ENCODE results near the gene RPS27A. TPM values are rescaled to one million over a fixed set of nuclear protein-coding genes. Genes with fewer than 3 reads are reported as not detected.
"Not testable (repeated sequence)": the region's sequence is repeated elsewhere in the genome, so short reads cannot be mapped to it uniquely, and the experiment has no call there.

The RPS27A gene
- total RNA-seq, 1 donor from 2014 or later, result 618 TPM

DNA sequence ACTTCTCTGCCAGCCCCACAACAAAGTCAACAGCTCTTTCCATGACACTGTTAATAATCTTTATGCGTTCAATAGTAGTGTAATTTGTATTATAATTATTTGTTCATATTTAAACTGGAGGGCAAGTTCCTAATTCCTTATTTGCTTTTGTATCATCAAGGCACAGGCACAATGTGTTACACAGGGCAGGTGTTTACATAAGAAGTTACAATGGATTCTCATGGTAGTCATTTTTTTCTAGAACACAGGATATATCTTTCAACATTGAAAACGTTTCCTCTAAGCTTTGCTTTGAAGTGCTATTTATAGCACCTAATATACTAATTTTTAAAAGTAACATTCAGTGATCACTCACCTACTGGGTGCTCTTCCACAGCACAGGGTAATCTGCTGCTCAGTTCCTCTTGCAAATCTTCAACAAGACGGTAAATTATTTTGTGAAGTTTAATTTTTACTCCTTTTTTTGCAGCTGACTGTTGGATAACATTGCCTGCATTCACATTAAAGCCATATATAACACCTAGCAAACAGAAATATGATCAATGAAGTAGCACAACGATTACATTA, 7.3 kb downstream of the RPS27A start:
- no peak for DNase-seq (ENCODE audit: low read depth)

DNA sequence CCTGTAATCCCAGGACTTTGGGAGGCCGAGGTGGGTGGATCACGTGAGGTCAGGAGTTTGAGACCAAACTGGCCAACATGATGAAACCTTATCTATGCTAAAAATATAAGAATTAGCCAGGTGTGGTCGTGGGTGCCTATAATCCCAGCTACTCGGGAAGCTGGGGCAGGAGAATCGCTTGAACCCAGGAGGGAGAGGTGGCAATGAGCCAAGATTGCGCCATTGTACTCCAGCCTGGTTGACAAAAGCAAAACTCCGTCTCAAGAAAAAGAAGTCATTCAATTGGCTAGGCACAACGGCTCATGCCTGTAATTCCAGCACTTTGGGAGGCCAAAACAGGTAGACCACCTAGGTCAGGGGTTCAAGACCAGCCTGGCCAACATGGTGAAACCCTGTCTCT, 9.1 kb downstream of the RPS27A start:
- not testable (repeated sequence) for DNase-seq (ENCODE audit: low read depth)

DNA sequence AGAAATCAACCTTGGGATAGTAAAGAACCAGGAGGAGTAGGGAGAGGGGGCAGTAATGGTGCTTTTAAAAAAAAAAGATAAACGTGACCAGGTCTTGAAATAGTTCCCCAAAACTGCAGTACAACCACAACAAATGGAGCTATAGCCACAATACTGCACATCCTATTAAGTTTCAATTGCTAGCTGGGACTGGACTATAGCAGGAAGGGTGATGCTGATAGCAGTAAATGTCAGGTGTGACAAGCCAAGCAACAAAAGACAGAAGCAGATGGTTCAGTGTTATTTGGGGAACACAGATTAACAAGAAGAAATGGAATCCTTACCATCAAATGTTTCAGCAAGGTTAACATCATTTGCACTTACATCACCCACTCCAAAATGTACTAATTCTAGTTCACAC, 10.1 kb downstream of the RPS27A start:
- DNase-seq (ENCODE audit: low read depth), result no peak

DNA sequence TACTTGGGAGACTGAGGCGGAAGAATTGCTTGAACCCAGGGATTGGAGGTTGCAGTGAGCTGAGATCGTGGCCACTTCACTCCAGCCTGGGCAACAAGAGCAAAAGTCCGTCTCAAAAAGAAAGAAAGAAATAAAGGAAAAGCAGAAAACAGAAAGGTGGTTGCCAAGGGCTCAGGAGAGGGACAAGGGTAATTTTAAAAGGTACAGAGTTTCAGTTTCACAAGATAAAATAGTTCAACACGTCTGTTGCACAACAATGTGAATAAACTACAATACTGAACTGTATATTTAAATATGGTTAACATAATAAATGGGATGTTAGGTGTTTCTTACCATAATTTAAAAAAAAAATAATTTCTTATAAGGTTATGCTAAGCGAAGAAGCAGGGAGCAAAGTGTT, 12.9 kb downstream of the RPS27A start:
- DNase-seq (ENCODE audit: low read depth), result no peak

DNA sequence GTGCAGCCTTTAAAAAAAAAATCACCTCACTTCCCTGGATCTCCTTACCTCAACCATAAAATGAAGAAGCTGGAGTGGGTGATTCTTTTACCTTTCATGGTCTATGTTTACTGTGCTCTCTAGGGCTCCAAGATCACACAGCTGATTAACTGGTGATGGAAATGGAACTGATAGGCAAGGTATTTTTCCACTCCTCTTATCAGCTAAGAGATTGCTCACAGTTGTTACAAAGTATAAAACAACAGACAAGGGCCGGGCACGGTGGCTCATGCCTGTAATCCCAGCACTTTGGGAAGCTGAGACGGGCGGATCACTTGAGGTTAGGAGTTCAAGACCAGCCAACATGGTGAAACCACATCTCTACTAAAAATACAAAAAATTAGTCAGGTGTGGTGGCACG, 14.5 kb downstream of the RPS27A start:
- no peak for DNase-seq (ENCODE audit: low read depth)

DNA sequence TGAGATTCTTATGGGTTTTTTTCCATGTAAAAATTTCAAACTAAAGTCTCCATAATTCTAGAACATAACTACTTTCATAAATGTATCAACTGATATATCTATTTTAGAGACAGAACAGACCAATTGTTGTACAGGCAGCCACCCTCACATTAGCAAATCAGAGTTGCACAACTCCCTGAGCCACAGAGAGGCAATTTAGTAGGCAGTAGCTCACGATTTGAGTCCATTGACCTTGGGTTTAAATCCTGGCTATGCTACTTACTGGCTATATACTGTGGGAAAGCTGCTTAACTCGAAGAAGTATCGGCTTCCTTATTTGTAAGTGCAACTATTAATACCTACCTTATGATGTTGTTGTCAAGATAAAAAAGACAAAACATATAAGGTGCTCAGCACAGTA, 20.3 kb downstream of the RPS27A start:
- DNase-seq (ENCODE audit: low read depth), result no peak

DNA sequence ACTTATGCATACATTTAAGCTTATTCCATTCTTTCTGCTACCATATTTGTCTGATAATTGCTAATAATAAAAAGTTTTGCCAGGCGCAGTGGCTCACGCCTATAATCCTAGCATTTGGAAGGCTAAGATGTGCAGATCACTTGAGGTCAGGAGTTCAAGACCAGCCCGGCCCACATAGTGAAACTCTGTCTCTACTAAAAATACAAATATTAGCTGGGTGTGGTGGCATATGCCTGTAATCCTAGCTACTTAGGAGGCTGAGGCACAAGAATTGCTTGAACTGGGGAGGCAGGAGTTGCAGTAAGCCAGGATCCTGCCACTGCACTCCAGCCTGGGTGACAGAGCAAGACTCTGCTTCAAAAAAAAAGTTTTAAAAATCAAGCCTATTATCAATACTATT, 27.1 kb downstream of the RPS27A start:
- not testable (repeated sequence) for DNase-seq (ENCODE audit: low read depth)

DNA sequence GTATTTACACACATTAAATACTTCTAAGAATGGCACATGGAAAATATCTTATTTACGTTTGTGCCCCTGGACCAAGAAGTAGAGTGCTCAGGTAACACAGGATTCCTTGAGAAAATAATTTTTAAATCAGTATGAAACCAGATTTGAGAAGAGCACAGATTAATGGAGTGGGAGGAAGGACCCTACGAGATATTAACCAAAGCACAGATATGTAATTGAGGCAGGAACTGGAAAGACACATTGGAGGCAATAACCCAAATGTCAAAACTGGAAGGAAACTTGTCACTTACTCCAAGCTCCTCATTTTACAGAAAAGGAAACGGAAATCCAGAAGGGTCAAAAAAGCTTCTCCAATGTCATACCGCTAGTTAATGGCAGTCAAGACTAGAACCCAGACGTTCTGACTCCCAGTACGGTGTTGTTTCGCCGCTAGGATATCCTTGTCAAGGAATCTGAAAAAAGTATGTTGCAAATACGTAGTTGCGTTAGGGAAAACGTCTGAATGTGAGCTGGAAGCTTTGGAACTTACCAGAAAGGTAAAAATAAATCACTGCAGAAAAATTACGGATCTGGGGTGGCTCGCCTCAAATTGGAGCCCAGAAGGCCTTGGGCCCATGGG, 35.9 kb downstream of the RPS27A start:
- DNase-seq (ENCODE audit: low read depth), result peak; percentile 18

DNA sequence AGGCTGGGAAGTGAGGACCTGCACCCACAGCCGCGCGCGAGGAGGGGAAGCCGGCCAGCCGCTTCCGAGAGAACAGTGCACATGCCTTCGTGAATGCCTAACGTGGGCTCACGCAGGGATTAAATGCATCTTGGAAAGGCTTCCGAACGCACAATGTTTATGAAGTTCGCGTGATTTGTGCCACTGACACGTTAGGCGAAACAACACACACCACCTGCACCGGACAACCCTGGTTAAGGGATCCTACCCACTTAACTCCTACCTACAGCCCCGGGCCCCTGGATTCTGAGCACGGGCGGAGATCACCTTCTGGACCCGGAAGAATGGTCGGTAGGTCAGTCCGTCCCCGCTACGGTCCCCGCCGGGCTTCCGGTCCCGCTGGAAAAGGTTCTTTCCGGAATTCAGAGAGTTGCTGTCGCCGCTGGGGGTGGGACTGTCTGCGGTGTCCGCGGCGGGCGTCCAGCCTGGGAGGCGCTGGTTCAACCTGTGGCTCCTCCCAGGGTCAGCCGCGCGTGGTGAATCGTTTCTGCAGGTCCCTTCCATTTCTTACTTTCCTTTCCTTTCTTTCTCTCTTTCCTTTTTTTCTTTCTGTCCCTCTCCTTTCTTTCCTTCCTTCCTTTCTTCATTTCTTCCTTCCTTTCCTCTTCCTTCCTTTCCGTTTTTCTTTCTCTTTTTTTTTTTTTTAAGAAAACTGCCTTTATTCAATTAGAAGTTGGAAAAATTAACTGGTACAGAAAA, 36.6 kb downstream of the RPS27A start, which contains the start of gene MTIF2:
Gene MTIF2, minus strand, starts transcription at position 325 of the 738 bp plus-strand sequence. CDS start 5,373 bp downstream, outside the sequence.
- peak; percentile 87 for DNase-seq (ENCODE audit: low read depth)

DNA sequence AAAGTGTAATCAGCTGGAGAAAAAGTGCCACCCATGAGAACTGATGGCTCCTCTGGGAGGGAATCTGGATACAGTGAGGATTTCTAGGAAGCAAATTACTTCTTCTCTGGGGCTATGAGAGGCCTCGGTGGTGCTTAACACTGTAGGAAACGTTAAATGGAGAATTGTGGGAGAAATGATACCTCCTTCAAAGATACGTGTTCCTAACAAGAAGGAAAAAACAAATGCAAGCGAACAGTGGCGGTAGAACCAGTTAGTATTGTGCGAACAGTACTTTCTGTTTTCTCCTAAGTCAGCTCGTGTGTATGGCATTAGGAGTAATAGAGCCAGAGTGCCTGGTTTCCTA, 37.1 kb downstream of the RPS27A start:
- peak; percentile 3 for DNase-seq (ENCODE audit: low read depth)

DNA sequence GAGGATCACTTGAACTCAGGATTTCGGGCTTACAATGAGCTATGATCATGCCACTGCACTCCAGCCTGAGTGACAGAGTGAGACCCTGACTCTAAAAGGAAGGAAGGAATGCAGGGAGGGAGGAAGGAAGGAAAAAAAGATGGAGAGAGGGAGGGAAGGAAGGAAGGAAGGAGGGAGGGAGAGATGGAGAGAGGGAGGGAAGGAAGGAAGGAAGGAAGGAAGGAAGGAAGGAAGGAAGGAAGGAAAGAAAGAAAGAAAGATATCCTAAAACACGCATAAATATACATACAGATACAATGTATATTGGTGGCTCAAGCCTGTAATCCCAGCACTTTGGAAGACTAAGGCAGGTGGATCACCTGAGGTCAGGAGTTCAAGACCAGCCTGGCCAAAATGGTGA, 41.9 kb downstream of the RPS27A start:
- not testable (repeated sequence) for DNase-seq (ENCODE audit: low read depth)

DNA sequence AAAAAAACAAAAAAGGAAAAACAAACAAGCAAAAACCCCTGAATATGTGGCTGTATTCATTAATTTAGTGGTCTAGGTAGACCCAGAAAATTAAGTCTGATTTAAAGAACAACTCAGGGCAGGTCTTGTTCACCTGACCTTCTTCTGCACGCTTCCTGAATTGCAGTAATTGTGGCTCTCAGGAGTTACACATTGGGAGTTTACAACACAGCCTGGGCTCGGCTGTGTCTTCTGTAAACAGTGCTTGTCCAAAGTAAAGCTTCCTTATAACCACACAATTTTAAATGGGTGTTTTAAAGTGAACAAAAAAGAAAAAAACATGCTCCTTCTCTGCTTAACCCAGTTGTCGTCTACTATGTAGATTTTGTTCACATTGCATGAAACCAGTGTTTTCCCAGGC, 44.8 kb downstream of the RPS27A start:
- DNase-seq (ENCODE audit: low read depth), result no peak

DNA sequence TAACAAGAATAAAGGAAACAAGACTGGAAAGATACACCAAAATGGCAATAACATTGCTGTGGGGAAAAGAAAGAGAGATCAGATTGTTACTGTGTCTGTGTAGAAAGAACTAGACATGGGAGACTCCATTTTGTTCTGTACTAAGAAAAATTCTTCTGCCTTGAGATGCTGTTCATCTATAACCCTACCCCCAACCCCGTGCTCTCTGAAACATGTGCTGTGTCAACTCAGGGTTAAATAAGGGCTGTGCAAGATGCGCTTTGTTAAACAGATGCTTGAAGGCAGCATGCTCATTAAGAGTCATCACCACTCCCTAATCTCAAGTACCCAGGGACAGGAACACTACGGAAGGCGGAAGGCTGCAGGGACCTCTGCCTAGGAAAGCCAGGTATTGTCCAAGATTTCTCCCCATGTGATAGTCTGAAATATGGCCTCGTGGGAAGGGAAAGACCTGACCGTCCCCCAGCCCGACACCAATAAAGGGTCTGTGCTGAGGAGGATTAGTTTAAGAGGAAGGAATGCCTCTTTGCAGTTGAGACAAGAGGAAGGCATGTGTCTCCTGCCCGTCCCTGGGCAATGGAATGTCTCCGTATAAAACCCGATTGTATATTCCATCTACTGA, 46.8 kb downstream of the RPS27A start:
- DNase-seq (ENCODE audit: low read depth), result not testable (repeated sequence)

DNA sequence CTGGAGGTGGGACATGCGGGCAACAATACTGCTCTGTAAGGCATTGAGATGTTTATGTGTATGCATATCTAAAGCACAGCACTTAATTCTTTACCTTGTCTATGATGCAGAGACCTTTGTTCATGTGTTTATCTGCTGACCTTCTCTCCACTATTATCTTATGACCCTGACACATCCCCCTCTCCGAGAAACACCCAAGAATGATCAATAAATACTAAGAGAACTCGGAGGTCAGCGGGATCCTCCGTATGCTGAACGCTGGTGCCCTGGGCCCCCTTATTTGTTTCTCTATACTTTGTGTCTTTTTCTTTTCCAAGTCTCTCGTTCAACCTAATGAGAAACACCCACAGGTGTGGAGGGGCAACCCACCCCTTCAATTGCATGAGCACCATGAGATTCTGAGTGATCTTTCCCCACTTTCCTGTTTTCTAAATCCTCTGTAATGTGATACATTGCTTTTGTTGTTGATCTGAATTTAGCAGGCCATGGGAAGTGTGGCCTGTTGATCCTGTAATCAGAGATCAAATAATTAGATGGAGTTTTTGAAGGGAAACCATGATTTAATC, 47.5 kb downstream of the RPS27A start:
- not testable (repeated sequence) for DNase-seq (ENCODE audit: low read depth)

DNA sequence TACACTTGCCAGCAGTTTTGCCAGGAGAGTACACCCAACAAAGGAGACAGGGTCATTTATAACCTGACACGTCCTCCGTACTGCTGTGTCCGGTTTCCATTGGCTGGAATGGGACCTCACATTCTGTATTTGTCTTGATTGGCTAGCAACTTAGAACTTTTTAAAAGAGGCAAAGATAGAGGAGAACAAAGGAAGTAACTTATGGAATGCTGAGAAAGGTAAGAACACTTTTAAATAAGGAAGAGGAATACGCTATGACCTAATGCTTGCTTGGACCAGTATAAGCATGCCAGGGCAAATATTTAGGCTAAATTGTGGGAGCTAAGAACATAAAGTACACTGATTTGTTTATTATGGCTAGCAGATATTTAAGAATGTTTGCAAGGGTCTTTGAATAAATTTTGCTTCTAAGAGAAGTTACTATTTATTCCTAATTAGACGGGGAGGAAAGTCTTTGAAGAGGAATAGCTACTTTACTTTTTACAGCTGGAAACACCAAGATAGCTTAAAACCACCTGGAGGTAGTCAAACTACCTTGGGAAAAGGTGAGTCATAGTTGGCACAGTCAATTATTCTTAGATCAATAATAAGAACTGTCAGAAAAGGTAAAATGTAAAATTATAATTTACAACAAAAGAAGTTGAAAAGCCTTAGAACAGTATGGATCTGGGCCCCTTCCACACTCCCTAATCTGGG, 48.5 kb downstream of the RPS27A start:
- not testable (repeated sequence) for DNase-seq (ENCODE audit: low read depth)

DNA sequence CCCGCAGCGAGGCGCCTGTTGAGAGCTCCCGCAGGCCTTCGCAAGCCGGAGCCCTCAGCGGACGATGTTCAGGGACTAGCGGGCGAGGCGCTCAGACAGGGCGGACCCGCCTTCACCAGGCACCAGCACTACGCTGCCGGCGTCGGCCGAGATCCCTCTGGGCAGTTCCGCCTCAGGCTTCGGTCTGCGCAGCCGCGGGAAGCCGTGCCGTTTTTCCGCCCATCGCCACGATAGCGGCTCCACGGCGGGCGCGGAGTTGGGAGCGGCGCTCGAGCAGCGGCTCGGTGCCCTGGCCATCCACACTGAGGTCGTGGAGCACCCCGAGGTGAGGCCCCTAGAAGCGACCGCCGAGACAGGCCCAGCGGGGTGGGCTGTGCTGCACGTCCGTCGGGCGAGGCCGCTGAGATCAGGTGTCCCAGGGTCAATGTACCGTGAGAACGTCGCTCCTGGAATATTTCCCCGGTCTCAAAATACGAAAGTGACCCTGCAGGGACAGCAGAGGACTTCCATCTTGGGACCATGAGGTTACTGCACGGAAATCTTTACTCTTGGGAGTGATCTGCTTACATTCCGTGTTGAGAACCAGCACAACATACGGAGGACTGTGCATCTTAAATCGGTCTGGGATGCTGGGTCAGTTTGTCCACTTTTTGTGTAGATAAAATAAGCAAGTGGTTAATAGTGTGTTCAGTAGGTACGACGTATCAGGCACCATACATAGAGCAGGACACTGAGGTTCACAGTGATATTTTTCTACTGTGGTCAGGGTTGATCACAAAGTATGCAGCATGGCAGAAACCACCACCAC, 49.8 kb downstream of the RPS27A start:
- DNase-seq (ENCODE audit: low read depth), result peak; percentile 61

DNA sequence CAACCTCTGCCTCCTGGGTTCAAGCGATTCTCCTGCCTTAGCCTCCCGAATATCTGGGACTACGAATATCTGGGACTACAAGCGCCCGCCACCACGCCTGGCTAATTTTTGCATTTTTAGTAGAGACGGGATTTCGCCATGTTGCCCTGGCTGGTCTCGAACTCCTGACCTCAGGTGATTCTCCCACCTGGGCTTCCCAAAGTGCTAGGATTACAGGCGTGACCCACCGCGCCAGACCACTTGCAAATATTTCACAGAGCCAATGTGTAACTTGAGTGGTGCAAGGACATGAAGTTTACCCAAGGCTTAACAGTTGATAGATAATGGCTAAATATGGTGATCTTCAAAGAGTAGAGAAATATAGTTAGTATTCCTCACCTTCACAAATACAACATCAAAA, 50.6 kb downstream of the RPS27A start:
- DNase-seq (ENCODE audit: low read depth), result no peak
